ENCODE data around the gene RARG. TPM values are rescaled to one million over a fixed set of nuclear protein-coding genes. Genes with fewer than 3 reads are reported as not detected.
"Not testable (repeated sequence)": the region's sequence is repeated elsewhere in the genome, so short reads cannot be mapped to it uniquely, and the experiment has no call there.

The RARG gene
- total and polyA plus RNA-seq, 2 of the 8 experiments (the other 6 are each of a cell fraction or from before 2014, with no cell fraction given) = 68.6 to 68.9 TPM

DNA sequence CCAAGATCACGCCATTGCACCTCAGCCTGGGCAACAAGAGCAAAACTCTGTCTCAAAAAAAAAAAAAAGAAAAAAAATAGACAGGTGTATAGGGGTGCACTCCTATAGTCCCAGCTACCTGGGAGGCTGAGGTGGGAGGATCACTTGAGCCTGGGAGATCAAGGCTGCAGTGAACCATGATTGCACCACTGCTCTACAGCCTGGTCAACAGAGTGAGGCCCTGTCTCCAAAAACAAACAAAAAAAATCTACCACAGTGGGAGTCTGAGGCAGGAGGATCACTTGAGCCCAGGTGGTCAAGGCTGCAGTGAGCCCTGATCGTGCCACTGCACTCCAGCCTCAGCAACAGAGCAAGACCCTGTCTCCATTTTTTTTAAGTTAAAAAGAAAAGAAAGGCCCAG lies 69.0 kb downstream of the RARG start:
- H3K18ac ChIP-seq (ENCODE audit: extremely low read depth, low read length); H2BK5ac ChIP-seq (ENCODE audit: low read depth, low read length); H3K4ac ChIP-seq (replicated peaks; ENCODE audit: insufficient read length, low read depth, low read length); H3K4me2 ChIP-seq (ENCODE audit: insufficient read depth in 1 of 2, low read depth in 2 of 2, low read length in 2 of 2); H4K8ac ChIP-seq (ENCODE audit: extremely low read depth, insufficient read depth, low read length); H2BK20ac ChIP-seq (ENCODE audit: low read length); H3K56ac ChIP-seq (replicated peaks; ENCODE audit: insufficient read length, low read depth, low read length); H2BK12ac ChIP-seq (ENCODE audit: low read depth, low read length); H4K91ac ChIP-seq (replicated peaks; ENCODE audit: insufficient read length, low read length); H3K14ac ChIP-seq (ENCODE audit: insufficient read length); H2BK15ac ChIP-seq (ENCODE audit: low read length); H2BK120ac ChIP-seq (replicated peaks; ENCODE audit: low read depth, low read length); H3K27ac ChIP-seq (ENCODE audit: low read depth, low read length); H3K9me3 ChIP-seq (ENCODE audit: insufficient read depth in 2 of 2, low read depth in 1 of 2, low read length in 1 of 2); H4K5ac ChIP-seq (ENCODE audit: insufficient read length, low read depth, low read length); H3K79me1 ChIP-seq (ENCODE audit: low read depth, low read length); DNase-seq (ENCODE audit: low read depth in 1 of 2, low spot score in 2 of 2); H3K36me3 ChIP-seq (ENCODE audit: control insufficient read depth in 2 of 4, insufficient read depth in 4 of 4, low read length in 3 of 4); H3K4me3 ChIP-seq (ENCODE audit: extremely low read depth in 1 of 4, insufficient read depth in 2 of 4, low read depth in 3 of 4, low read length in 4 of 4); H3K9ac ChIP-seq (replicated peaks in 1 of 4; ENCODE audit: extremely low read depth in 1 of 4, low read depth in 3 of 4, low read length in 3 of 4); H3K23ac ChIP-seq (ENCODE audit: insufficient read length); H4K20me1 ChIP-seq (replicated peaks in 1 of 2; ENCODE audit: control insufficient read depth in 1 of 2, insufficient read depth in 2 of 2, low read length in 2 of 2); FAIRE-seq; H3K79me2 ChIP-seq (ENCODE audit: control insufficient read depth in 1 of 2, insufficient read depth in 2 of 2, low read length in 2 of 2); H3K23me2 ChIP-seq (ENCODE audit: low read depth, low read length); POLR2A ChIA-PET (ENCODE audit: partially characterized antibody); H2AK5ac ChIP-seq (ENCODE audit: low read depth, low read length); H3K4me1 ChIP-seq (replicated peaks in 1 of 4; ENCODE audit: control insufficient read depth in 3 of 4, insufficient read depth in 4 of 4, low read length in 3 of 4); H2AFZ ChIP-seq (ENCODE audit: low read length): not testable (repeated sequence)
- 69% methylated on average over 2 of the region's 2 CpGs; no CpG with 5 or more reads in 1 of the 2 experiments for WGBS, 2 experiments (ENCODE audit: extremely low coverage in 1 of 2, insufficient coverage in 1 of 2, insufficient read length in 1 of 2, insufficient replicate concordance in 2 of 2, low coverage in 1 of 2, low lambda C conversion rate in 2 of 2, missing lambda C conversion rate in 1 of 2)
- H3K27me3 ChIP-seq (replicated peaks in 1 of 4; ENCODE audit: control insufficient read depth in 3 of 4, extremely low read depth in 1 of 4, insufficient read depth in 3 of 4, low read length in 3 of 4) = peaks cover 0 to 13% (median 7%) of the 10 kb centered on the region in 4 experiments; a peak in 5 of 7 replicates
- CTCF ChIA-PET (ENCODE audit: partially characterized antibody) = interaction anchor here (1.6 to 8.2 kb wide), 5 partner anchors 35 to 96 kb away, joined by 4 to 101 read pairs (median 78); partner anchors contain the start of genes IGFBP6 and SOAT2
